GM18505 (cell line): ENCODE data around the gene TAS1R1.

Experiments used
- ATAC-seq: cut with Tn5 transposase; IDR thresholded peaks from one replicate; pipeline ENCODE4 v1.9.1; 2021; ENCODE audit not compliant: unreplicated experiment
- POLR2A ChIP-seq: IDR thresholded peaks from 4 replicates; pipeline ENCODE4 v1.6.1; 2011; ENCODE audit warnings: borderline replicate concordance; ENCODE audit not compliant: insufficient read depth, insufficient read length; ENCODE audit errors: extremely low read depth

TAS1R1 gene

DNA sequence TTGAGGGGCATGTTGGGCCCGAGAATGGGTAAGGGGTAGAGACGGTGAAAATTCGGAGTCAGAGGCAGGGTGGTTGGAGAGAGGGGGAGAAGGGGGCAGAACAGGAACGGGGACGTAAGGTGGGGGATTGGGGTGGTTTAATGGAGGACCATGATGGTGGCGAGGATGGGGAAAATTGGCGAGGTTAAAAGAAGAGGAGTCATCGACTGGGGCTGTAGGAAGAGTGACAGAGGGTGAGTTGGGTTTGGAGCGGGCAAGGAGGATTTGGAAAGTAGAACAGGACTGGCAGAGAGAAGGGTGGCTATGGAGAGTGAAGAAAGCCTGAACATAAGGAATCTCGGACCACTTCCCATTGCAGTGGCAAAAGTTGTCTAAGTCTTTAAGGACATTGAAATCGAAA, 13.9 kb downstream of the TAS1R1 start:
- no peak for ATAC-seq
- no peak for TF ChIP-seq POLR2A

DNA sequence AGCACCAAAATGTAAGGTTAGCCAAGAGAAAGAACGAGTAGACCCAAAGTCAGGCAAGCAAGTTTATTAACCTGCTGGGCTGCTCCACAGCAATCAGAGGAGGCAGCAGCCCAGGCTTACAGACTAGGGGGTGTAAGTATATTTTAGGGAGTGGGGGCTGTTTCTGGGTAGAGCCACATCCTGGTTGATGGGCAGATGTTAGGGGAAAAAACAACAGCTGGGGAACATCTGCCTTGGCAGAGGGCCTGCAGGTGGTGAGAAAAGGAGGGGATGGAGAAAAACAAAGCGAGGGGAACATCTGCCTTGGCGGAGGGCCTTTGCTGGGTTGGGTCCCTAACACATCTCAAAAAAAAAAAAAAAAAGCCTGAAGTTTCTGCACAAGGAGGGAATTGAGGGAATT, 15.0 kb downstream of the TAS1R1 start:
- no peak for TF ChIP-seq POLR2A
- ATAC-seq, result no peak

DNA sequence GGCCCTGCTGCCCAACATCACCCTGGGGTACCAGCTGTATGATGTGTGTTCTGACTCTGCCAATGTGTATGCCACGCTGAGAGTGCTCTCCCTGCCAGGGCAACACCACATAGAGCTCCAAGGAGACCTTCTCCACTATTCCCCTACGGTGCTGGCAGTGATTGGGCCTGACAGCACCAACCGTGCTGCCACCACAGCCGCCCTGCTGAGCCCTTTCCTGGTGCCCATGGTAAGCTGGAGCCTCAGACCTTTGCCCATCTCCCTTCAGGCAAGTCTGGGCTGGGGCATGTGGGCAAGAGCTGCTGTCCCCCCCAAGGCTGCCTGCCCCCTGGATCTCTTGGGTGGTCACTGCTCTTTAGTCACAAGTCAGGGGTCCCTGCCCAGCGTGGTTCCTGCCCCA, 15.9 kb downstream of the TAS1R1 start:
- no peak for ATAC-seq
- TF ChIP-seq POLR2A, result no peak

DNA sequence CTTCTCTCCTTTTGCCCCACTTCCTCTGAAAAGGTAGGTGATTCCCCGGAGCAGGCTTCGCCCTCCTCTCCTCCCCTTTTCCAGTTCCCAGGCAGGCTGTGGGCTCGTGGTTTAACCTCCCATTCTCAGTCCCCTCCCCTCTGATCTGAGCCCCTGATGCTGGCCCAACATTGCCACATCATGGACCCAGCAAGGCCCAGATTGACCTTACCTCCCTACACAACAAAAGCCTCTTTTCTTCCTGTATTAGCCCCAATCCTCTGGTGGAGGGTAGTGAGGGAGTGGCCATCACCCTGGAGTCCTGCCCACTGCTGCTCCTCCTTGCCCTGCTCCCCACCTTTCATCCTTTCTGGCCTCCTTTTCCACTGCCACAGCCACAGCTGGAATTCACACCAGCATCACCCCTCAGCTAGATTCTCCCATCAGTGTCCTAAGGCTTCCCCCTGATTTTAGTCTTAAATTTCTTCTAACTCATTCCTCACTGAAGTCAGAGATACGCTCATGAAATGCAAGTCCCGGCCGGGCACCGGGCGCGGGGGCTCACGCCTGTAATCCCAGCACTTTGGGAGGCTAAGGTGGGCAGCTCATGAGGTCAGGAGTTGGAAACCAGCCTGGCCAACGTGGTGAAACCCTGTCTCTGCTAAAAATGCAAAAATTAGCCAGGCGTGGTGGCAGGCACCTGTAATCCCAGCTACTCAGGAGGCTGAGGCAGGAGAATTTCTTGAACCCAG, 17.7 kb downstream of the TAS1R1 start:
- no peak for ATAC-seq

DNA sequence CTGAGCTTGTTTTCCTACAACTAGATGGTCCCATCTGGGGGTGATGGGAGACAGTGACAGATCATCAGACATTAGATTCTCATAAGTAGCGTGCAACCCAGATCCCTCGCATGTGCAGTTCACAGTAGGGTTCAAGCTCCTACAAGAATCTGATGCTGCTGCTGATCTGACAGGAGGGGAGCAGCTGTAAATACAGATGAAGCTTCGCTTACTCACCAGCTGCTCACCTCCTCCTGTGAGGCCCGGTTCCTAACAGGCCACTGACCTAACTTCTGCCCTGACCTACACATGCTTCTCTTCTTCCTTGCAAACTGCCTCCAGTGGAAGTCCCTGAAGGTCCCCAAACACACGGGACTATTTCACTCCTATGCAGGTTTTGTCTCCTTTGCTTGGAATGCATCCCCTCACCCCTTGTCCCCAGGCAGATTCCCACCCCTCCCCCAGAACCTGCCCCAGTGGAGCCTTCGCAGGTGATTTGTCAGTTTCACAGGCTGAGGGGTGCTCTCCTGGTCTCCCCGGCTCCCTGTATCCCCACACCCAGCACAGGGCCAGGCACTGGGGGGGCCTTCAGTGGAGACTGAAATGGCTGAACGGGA, 19.0 kb downstream of the TAS1R1 start:
- no peak for ATAC-seq
- no peak for TF ChIP-seq POLR2A

More for the DNA sequence above, 17.7 kb downstream of the TAS1R1 start:
- TF ChIP-seq POLR2A, result no peak

DNA sequence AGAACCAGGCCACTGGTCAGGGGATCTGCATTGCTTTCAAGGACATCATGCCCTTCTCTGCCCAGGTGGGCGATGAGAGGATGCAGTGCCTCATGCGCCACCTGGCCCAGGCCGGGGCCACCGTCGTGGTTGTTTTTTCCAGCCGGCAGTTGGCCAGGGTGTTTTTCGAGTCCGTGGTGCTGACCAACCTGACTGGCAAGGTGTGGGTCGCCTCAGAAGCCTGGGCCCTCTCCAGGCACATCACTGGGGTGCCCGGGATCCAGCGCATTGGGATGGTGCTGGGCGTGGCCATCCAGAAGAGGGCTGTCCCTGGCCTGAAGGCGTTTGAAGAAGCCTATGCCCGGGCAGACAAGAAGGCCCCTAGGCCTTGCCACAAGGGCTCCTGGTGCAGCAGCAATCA, 19.7 kb downstream of the TAS1R1 start:
- TF ChIP-seq POLR2A, result no peak
- ATAC-seq, result no peak

DNA sequence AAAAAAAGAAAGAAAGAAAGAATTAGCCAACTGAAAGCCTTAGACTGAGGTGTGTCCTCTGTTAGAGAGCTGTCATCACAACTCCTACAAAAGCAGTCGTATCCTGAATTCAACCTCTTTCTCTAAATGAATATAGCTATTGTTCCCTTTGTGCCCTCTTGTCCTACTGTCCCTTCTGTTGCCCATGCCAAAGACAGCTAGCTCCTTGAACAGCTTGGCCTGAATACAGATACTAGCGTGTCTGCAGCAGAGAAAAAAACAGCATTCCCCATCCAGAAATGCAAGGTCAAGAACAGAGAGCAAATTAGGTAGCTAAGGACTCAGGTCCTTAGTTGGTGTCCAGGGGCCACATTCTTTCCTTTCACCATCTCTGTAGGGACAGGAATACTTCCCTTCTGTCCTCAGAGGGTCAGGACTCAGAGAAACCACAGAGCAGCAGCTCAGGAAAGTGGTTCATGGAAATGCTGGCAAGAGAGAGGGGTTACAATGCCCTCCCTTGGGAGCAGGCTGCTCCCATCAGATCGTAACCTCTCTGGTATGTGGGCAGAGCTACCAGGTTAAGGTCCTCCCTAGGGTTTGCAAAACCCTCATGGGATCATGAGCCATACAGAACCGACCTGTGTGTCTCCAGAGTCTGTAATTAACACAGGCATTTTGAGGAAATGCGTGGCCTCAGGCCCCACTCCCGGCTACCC, 22.9 kb downstream of the TAS1R1 start:
- no peak for TF ChIP-seq POLR2A
- no peak for ATAC-seq

DNA sequence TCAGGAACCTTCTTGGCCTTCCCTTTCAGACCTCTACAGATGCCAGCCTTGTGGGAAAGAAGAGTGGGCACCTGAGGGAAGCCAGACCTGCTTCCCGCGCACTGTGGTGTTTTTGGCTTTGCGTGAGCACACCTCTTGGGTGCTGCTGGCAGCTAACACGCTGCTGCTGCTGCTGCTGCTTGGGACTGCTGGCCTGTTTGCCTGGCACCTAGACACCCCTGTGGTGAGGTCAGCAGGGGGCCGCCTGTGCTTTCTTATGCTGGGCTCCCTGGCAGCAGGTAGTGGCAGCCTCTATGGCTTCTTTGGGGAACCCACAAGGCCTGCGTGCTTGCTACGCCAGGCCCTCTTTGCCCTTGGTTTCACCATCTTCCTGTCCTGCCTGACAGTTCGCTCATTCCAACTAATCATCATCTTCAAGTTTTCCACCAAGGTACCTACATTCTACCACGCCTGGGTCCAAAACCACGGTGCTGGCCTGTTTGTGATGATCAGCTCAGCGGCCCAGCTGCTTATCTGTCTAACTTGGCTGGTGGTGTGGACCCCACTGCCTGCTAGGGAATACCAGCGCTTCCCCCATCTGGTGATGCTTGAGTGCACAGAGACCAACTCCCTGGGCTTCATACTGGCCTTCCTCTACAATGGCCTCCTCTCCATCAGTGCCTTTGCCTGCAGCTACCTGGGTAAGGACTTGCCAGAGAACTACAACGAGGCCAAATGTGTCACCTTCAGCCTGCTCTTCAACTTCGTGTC, 23.7 kb downstream of the TAS1R1 start:
- TF ChIP-seq POLR2A, result no peak
- no peak for ATAC-seq

DNA sequence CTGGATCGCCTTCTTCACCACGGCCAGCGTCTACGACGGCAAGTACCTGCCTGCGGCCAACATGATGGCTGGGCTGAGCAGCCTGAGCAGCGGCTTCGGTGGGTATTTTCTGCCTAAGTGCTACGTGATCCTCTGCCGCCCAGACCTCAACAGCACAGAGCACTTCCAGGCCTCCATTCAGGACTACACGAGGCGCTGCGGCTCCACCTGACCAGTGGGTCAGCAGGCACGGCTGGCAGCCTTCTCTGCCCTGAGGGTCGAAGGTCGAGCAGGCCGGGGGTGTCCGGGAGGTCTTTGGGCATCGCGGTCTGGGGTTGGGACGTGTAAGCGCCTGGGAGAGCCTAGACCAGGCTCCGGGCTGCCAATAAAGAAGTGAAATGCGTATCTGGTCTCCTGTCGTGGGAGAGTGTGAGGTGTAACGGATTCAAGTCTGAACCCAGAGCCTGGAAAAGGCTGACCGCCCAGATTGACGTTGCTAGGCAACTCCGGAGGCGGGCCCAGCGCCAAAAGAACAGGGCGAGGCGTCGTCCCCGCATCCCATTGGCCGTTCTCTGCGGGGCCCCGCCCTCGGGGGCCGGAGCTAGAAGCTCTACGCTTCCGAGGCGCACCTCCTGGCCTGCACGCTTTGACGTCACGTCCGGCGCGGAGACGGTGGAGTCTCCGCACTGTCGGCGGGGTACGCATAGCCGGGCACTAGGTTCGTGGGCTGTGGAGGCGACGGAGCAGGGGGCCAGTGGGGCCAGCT, 24.4 kb downstream of the TAS1R1 start, which contains the start of gene ZBTB48:
TSS of gene ZBTB48 (plus strand) at position 621 of the 745 bp plus-strand sequence. CDS start 616 bp downstream, outside the sequence.
- ATAC-seq, result peak; percentile 94
- TF ChIP-seq POLR2A, result peak; percentile 96

DNA sequence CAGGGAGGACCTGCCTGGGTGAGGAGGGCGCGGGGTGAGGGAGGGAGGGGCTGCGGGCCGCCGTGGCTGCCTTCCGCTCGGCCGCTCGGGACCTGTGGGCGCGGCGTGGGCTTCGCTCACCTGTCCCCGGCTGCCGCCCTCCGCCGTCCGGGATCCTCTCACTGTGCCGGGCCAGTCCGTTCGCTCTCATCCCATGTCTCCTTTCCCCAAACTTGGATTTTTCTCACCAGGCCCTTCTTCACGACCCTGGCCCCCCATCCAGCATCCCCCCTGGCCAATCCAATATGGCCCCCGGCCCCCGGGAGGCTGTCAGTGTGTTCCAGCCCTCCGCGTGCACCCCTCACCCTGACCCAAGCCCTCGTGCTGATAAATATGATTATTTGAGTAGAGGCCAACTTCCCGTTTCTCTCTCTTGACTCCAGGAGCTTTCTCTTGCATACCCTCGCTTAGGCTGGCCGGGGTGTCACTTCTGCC, 25.0 kb downstream of the TAS1R1 start:
- ATAC-seq, result no peak
- no peak for TF ChIP-seq POLR2A

DNA sequence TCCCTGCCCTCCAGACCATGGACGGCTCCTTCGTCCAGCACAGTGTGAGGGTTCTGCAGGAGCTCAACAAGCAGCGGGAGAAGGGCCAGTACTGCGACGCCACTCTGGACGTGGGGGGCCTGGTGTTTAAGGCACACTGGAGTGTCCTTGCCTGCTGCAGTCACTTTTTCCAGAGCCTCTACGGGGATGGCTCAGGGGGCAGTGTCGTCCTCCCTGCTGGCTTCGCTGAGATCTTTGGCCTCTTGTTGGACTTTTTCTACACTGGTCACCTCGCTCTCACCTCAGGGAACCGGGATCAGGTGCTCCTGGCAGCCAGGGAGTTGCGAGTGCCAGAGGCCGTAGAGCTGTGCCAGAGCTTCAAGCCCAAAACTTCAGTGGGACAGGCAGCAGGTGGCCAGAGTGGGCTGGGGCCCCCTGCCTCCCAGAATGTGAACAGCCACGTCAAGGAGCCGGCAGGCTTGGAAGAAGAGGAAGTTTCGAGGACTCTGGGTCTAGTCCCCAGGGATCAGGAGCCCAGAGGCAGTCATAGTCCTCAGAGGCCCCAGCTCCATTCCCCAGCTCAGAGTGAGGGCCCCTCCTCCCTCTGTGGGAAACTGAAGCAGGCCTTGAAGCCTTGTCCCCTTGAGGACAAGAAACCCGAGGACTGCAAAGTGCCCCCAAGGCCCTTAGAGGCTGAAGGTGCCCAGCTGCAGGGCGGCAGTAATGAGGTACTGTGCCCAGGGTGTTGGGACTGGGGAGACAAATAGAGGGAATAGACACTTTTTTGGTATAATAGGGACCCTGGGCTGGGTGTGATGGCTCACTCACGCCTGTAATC, 25.7 kb downstream of the TAS1R1 start:
- TF ChIP-seq POLR2A, result no peak
- no peak for ATAC-seq

DNA sequence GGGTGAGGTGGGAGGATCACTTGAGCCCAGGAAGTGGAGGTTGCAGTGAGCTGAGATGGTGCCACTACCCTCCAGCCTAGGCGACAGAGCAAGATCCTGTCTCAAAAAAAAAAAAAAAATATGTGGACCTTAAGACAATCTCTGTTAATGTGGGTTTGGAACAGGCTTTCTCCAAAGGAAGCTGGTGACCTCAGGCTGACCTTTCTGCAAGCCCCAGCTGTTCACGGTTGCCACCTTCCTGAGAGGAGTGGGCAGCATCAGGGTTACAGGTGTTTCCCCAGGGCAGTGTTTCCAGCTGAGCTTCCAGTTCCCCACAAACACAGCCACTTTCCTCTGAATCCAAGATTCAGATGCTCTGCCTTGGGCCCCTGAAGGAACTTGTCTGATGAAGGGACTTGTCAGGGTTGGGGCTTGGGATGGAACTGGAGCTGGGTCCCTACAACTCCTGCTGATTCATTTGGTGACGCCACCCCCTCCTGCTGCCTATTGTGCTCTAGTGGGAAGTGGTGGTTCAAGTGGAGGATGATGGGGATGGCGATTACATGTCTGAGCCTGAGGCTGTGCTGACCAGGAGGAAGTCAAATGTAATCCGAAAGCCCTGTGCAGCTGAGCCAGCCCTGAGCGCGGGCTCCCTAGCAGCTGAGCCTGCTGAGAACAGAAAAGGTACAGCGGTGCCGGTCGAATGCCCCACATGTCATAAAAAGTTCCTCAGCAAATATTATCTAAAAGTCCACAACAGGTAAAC, 26.6 kb downstream of the TAS1R1 start:
- no peak for ATAC-seq
- no peak for TF ChIP-seq POLR2A

DNA sequence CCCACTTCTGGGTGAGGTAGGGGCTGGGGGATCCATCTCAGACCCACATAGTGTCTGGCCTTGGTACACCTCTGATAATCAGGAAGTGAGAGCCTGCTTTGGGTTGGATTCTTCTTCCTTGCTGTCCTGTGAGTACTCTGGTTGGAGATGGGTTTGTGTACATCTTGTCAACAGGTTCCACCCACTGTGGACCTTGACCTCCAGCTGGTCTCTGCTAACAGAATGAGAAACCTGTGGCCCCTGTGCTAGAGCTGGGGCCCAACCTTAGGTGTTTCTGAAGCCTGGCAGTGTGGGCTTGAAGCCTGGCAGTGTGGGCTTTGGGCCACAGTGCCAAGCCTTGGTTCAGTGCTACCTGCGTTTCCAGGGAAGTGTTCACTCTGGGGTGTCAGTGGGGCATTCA, 27.3 kb downstream of the TAS1R1 start:
- ATAC-seq, result no peak
- no peak for TF ChIP-seq POLR2A
